HUES6 (cell line): ENCODE measurements around the gene TCP11.
"Not testable (repeated sequence)": the region's sequence is repeated elsewhere in the genome, so short reads cannot be mapped to it uniquely, and the experiment has no call there.

ENCODE experiments used
- H3K27ac ChIP-seq: 2 replicates; pipeline ENCODE4 v1.7.0; 2013; ENCODE audit warnings: low read depth, mild to moderate bottlenecking, low read length, inconsistent platforms
- H3K27me3 ChIP-seq: 2 replicates; pipeline ENCODE4 v1.6.1; 2013; ENCODE audit warnings: low read length; ENCODE audit not compliant: control insufficient read depth, insufficient read depth
- H3K36me3 ChIP-seq: 2 replicates; pipeline ENCODE4 v1.6.1; 2013; ENCODE audit warnings: low read length; ENCODE audit not compliant: control insufficient read depth, insufficient read depth
- H3K4me1 ChIP-seq: 2 replicates; pipeline ENCODE4 v1.6.1; 2013; ENCODE audit warnings: low read length; ENCODE audit not compliant: control insufficient read depth, insufficient read depth
- H3K4me3 ChIP-seq: 2 replicates; pipeline ENCODE4 v1.5.1; 2013; ENCODE audit warnings: low read depth, low read length
- H3K9ac ChIP-seq: one replicate; pipeline ENCODE4 v1.6.1; 2013; ENCODE audit warnings: mild to moderate bottlenecking, low read length
- H3K9me3 ChIP-seq: 2 replicates; pipeline ENCODE4 v1.6.1; 2013; ENCODE audit warnings: low read depth, low read length; ENCODE audit not compliant: control insufficient read depth, insufficient read depth

Gene TCP11

DNA sequence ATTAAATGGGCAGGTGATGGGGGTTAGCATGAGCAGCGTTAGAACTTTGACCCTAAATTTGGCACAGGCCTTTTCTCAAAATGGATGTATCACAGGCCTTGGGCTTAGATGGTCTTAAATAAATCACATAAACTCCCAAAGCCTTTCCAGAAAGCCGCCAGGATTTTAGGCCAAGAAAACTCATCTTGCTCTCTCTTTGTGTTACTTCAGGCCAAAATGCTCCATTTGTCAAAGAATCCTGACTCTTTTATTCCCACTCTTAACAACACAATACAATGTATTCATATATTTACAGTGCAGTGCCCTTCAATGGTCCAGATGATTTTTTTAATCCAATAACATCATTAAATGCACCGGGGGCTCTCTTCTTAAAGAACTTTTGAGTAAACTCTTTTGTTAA is 5.9 kb upstream of the TCP11 start:
- Histone ChIP-seq H3K4me1 (peaks cover 24% of the 10 kb centered on the region), H3K9me3 (no peaks in the 10 kb centered on the region), H3K27ac (no peak overlapping the region)

GRCh38 chr6:35146453-35146852 is 5.3 kb upstream of the TCP11 start:
- Histone ChIP-seq H3K36me3 (no peaks in the 10 kb centered on the region), H3K27me3 (no peaks in the 10 kb centered on the region), H3K9ac (no peak overlapping the region), H3K4me3 (no peak overlapping the region), H3K4me1 (peaks cover 24% of the 10 kb centered on the region), H3K27ac (no peak overlapping the region), H3K9me3 (no peaks in the 10 kb centered on the region)

More for the DNA sequence above, 5.9 kb upstream of the TCP11 start:
- no peaks in the 10 kb centered on the region for H3K36me3 ChIP-seq
- no peak overlapping the region for H3K9ac ChIP-seq
- no peak overlapping the region for H3K4me3 ChIP-seq
- no peaks in the 10 kb centered on the region for H3K27me3 ChIP-seq

DNA sequence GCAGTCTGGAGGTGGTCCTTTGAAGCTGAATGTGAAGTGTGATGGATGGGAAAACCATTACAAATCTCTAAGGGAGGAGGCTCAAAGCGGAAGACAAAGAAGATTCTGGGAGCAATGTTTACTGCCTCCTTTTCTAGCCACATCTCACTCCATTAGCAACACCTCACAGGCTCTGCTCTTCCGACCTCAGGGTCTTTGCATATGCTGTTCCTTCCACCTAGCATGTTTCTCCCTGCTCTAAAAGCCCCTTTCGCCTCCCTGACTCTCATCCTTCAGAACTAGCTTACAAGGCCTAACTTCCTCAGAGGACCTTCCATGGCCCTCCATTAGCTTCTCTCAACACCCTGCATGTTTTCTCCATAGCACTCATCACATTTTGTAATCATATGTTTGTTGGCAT is 4.6 kb upstream of the TCP11 start:
- Histone ChIP-seq H3K27ac (no peak overlapping the region), H3K9me3 (no peaks in the 10 kb centered on the region), H3K4me1 (peaks cover 24% of the 10 kb centered on the region), H3K4me3 (no peak overlapping the region), H3K36me3 (no peaks in the 10 kb centered on the region), H3K9ac (no peak overlapping the region), H3K27me3 (no peaks in the 10 kb centered on the region)

DNA sequence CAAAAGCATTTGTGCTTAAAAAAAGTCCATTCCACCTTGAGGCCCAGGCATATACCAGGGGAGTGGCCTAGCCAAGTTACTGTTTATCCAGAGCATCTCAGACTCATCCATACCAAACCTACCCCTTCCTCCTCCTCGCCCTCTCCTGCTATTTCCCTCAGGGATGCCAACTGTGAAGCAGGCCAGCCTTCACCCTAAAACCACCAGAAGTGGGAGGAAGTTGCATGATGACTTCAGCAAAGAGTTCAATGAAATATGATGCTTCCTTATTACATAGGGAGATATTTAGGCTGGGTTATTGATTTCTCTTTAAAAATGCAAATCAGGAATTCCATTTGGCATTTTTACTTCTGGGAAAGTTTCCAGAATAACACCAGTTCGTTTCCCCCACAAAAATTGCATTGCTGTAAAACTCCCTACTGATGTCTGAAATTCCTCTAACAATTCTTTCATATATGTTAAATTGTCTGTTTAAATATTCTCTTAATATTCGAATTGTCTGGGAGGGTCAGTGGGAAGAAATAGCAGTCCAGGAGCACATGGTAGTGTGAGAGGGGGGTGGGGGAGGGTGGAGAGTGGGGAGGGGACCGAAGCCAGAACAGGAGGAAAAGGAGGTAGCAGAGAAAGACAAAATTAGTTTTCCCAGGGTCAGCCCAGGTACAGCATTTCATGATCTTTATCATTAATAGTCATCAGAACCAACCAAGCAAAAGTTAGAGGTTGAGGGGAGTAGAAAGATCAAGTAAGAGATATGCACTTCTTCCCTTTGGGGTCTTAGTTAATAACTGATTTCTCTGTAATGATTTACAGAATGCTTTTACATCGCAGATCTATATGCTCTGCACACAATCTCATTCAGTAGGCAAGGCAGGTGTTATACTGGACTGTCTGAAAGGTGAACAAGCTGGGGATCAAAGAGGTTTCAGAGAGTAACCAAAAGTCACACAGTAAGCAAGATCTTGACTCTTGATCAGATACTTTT is 1.7 kb upstream of the TCP11 start:
- Histone ChIP-seq H3K27me3 (no peaks in the 10 kb centered on the region), H3K9ac (no peak overlapping the region), H3K4me1 (peaks cover 18% of the 10 kb centered on the region), H3K27ac (no peak overlapping the region), H3K36me3 (no peaks in the 10 kb centered on the region), H3K9me3 (no peaks in the 10 kb centered on the region), H3K4me3 (no peak overlapping the region)

DNA sequence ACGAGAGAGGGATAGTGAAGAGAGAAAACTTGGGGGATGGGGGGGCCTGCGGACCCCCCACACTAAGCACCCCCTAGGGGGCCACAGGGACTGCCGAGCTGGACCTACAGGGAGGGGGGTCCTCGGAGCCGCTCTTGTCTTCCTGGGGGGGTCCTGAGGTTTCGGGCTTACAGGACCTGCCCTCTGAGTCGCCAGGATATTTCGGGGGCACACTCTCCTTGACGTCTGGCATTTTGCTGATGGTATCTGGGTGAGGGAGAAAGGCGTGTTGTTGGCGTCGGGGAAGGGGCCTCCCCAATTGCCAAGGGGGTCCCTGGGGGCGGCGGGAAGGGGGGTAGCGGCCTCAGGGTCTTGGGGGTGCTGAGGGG is 516 bp downstream of the TCP11 start:
- H3K4me3 ChIP-seq: no peak overlapping the region
- H3K9ac ChIP-seq: no peak overlapping the region
- no peaks in the 10 kb centered on the region for H3K36me3 ChIP-seq
- no peaks in the 10 kb centered on the region for H3K9me3 ChIP-seq
- H3K4me1 ChIP-seq: peaks cover 3% of the 10 kb centered on the region; the same call in 1 of the 2 replicates
- H3K27ac ChIP-seq: no peak overlapping the region
- H3K27me3 ChIP-seq: no peaks in the 10 kb centered on the region

DNA sequence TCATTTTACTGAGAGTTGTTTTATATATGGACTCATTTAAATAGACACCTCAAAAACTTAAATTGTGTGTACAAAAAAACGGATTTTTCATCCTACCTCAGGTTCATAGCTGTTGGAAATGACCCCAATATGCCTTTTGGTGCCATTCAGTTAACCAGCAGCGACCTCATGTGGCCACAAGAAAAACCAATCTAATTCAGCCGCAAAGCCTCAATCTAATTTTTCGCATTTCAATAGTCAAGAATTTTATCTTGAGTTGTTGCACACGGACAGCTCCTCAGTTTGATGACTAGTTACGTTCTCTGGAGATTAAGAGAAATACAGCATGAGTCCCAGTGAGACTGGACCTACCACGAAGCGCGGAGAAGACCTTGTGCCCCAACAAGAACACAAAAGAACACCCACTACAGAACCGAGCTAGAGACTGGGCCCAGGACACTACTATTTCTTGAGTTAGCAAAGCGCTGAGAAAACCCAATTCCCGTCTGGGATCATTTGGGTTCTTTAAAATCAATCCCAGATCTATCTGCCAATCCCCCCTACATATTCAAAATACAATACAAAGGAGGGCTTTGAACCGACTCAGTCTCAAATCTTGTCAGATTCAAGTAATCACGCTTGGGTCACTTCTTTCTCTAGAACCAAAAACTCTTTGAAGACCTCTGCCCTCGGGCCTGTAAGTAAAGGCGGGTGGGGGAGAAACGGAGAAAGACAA is 1.1 kb downstream of the TCP11 start:
- Histone ChIP-seq H3K9me3 (no peaks in the 10 kb centered on the region), H3K4me3 (no peak overlapping the region), H3K27ac (no peak overlapping the region), H3K9ac (no peak overlapping the region), H3K27me3 (no peaks in the 10 kb centered on the region), H3K4me1 (peaks cover 3% of the 10 kb centered on the region; the same call in 1 of the 2 replicates), H3K36me3 (no peaks in the 10 kb centered on the region)

GRCh38 chr6:35139470-35139869 is 1.7 kb downstream of the TCP11 start:
- H3K27me3 ChIP-seq: no peaks in the 10 kb centered on the region
- H3K27ac ChIP-seq: no peak overlapping the region
- no peak overlapping the region for H3K9ac ChIP-seq
- H3K9me3 ChIP-seq: no peaks in the 10 kb centered on the region
- H3K4me1 ChIP-seq: peaks cover 3% of the 10 kb centered on the region; the same call in 1 of the 2 replicates
- H3K36me3 ChIP-seq: no peaks in the 10 kb centered on the region
- H3K4me3 ChIP-seq: no peak overlapping the region

- H3K36me3 ChIP-seq, H3K4me3 ChIP-seq, H3K27me3 ChIP-seq, H3K4me1 ChIP-seq, H3K9me3 ChIP-seq, H3K27ac ChIP-seq, H3K9ac ChIP-seq: not testable (repeated sequence)
These were observed 2.9 kb downstream of the TCP11 start for GRCh38 chr6:35138191-35138590.

GRCh38 chr6:35136185-35136584 is 5.0 kb downstream of the TCP11 start:
- H3K4me3 ChIP-seq: no peak overlapping the region
- H3K27ac ChIP-seq: no peak overlapping the region
- no peaks in the 10 kb centered on the region for H3K27me3 ChIP-seq
- H3K9me3 ChIP-seq: no peaks in the 10 kb centered on the region
- H3K9ac ChIP-seq: no peak overlapping the region
- no peaks in the 10 kb centered on the region for H3K36me3 ChIP-seq
- peaks cover 3% of the 10 kb centered on the region; the same call in 1 of the 2 replicates for H3K4me1 ChIP-seq

DNA sequence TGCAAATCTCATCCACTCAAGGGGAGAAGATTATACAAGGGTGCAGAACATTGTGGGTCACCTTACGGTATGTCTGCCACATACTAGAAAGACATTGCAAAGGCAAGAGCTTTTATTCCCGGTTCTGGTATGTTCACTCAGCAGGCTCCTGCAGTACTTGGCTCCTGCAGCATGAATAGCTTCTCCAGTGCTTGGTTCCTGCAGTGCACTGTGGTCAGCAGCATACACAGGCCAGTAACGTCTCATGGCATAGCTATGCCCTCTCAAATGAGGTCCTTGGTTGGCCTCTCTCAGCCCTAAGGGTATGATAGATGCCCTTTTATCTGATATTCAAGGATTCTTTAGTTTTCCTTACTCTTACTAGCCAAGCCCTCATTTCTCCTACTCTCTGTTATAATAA is 12.6 kb downstream of the TCP11 start:
- Histone ChIP-seq H3K36me3 (no peaks in the 10 kb centered on the region), H3K4me3 (no peak overlapping the region), H3K9me3 (no peaks in the 10 kb centered on the region), H3K4me1 (no peaks in the 10 kb centered on the region), H3K9ac (no peak overlapping the region), H3K27ac (no peak overlapping the region), H3K27me3 (no peaks in the 10 kb centered on the region)

DNA sequence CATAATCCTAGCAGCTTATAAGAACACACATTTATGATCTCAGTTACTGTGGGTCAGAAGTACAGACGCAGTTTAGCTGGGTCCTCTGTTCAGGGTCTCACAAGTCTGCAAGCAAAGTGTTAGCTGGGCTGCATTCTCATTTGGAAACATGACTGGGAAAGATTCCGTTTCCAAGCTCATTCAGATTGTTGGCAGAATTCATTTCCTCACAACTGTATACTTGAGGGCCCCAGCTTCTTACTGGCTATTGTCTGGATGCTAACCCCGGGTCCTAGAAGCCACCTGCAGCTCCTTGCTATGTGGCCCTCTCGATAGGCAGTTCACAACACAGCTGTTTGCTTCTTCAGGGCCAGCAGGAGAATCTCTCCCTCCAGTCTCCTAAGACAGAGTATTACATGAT is 13.1 kb downstream of the TCP11 start:
- no peak overlapping the region for H3K4me3 ChIP-seq
- H3K9me3 ChIP-seq: no peaks in the 10 kb centered on the region
- no peaks in the 10 kb centered on the region for H3K36me3 ChIP-seq
- no peaks in the 10 kb centered on the region for H3K4me1 ChIP-seq
- H3K9ac ChIP-seq: no peak overlapping the region
- H3K27ac ChIP-seq: no peak overlapping the region
- H3K27me3 ChIP-seq: no peaks in the 10 kb centered on the region
